Hematopoietic multipotent progenitor cell treated with erythropoietin and hydrocortisone succinate and interleukin-3 and kit ligand, for 6 days (in vitro differentiated cells): ENCODE data around the gene NTMT2.
"Not testable (repeated sequence)": the region's sequence is repeated elsewhere in the genome, so short reads cannot be mapped to it uniquely, and the experiment has no call there.

Experiments
- DNase-seq: peaks from one replicate; pipeline ENCODE4 v3.0.0-alpha.2; 2015

Gene NTMT2

GRCh38 chr1:170162459-170163246, 16.9 kb downstream of the NTMT2 start:
- no peak for DNase-seq

- DNase-seq, result no peak
Observed at GRCh38 chr1:170164103-170164763, 18.5 kb downstream of the NTMT2 start.

GRCh38 chr1:170166518-170167180, 20.9 kb downstream of the NTMT2 start:
- DNase-seq, result no peak

GRCh38 chr1:170168265-170168664, 22.5 kb downstream of the NTMT2 start:
- no peak for DNase-seq

GRCh38 chr1:170170513-170170912, 24.8 kb downstream of the NTMT2 start:
- not testable (repeated sequence) for DNase-seq

GRCh38 chr1:170174395-170174794, 28.6 kb downstream of the NTMT2 start:
- no peak for DNase-seq

GRCh38 chr1:170175041-170175440, 29.3 kb downstream of the NTMT2 start:
- DNase-seq, result no peak

- no peak for DNase-seq
Observed at GRCh38 chr1:170175484-170175883, 29.7 kb downstream of the NTMT2 start.

- no peak for DNase-seq
Observed at GRCh38 chr1:170176772-170177171, 31.0 kb downstream of the NTMT2 start.

- no peak for DNase-seq
Observed at GRCh38 chr1:170182442-170182841, 36.7 kb downstream of the NTMT2 start.

- no peak for DNase-seq
Observed at GRCh38 chr1:170192546-170192945, 46.8 kb downstream of the NTMT2 start.

GRCh38 chr1:170194451-170194850, 48.7 kb downstream of the NTMT2 start:
- DNase-seq, result no peak

GRCh38 chr1:170196490-170197236, 50.9 kb downstream of the NTMT2 start:
- DNase-seq, result no peak

GRCh38 chr1:170198090-170198489, 52.3 kb downstream of the NTMT2 start:
- no peak for DNase-seq

- DNase-seq, result no peak
Observed at GRCh38 chr1:170198584-170198983, 52.8 kb downstream of the NTMT2 start.

- no peak for DNase-seq
Observed at GRCh38 chr1:170200161-170200560, 54.4 kb downstream of the NTMT2 start.

- DNase-seq, result no peak
Observed at GRCh38 chr1:170200621-170201397, 55.0 kb downstream of the NTMT2 start.

GRCh38 chr1:170203693-170204092, 57.9 kb downstream of the NTMT2 start:
- no peak for DNase-seq

- DNase-seq, result no peak
Observed at GRCh38 chr1:170204121-170204520, 58.4 kb downstream of the NTMT2 start.

GRCh38 chr1:170205301-170205700, 59.5 kb downstream of the NTMT2 start:
- DNase-seq, result no peak

GRCh38 chr1:170209125-170209524, 63.4 kb downstream of the NTMT2 start:
- DNase-seq, result no peak

GRCh38 chr1:170210142-170210541, 64.4 kb downstream of the NTMT2 start:
- DNase-seq, result no peak
